NCI-H69 (cell line): ENCODE data around the gene OR1D5.
"Not testable (repeated sequence)": the region's sequence is repeated elsewhere in the genome, so short reads cannot be mapped to it uniquely, and the experiment has no call there.

ENCODE experiments used
- DNase-seq: peaks from one replicate; lab custom pipeline; 2025; lab: John Stamatoyannopoulos, UW

OR1D5 gene

DNA sequence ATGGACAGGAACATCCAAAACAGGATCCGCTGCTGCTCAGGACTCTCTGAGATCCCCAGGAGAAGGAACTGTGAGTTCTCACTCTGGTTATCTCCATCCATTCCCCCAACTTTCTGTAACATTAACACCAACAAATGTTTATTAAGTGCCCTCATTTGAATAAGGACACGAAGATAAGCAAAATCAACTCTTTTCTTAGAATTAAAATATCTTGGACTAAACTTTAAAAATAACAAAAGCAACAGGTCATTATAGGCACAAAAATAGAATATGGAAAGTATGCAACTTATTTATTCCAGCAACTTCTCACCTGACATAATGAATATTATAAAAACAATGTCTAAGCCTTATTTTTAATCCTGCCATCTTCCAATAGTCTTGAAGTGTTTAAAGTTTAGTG is at the start of gene OR1D5:
TSS of gene OR1D5 (minus strand) at position 101 of the 400 bp plus-strand sequence. CDS start at position 101, 0 bp downstream.
- not testable (repeated sequence) for DNase-seq

GRCh38 chr17:3104322-3104721 is 40.9 kb upstream of the OR1D5 start, which contains the start of gene OR1D2:
Gene OR1D2 (minus strand): TSS chr17:3104422. CDS start chr17:3092996, 11,426 bp downstream.
- no peak for DNase-seq

GRCh38 chr17:3073850-3074249 is 10.4 kb upstream of the OR1D5 start:
- not testable (repeated sequence) for DNase-seq

- not testable (repeated sequence) for DNase-seq
These were observed 1.8 kb upstream of the OR1D5 start for GRCh38 chr17:3065192-3065591.

- not testable (repeated sequence) for DNase-seq
These were observed 506 bp downstream of the OR1D5 start for GRCh38 chr17:3062824-3063377.

DNA sequence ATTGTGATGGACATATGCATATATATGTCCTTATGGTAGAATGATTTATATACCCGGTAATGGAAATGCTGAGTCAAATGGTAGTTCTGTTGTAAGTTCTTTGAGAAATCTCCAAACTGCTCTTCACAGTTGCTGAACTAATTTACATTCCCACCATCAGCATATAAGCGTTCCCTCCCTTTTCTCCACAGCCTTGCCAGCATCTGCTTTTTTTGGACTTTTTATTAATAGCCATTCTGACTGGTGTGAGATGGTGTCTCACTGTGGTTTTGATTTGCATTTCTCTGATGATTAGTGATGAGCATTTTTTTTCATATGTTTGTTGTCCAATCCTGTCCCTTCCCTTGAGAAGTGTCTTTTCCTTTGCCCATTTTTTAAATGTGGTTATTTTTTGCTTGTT is 8.5 kb downstream of the OR1D5 start:
- not testable (repeated sequence) for DNase-seq

DNA sequence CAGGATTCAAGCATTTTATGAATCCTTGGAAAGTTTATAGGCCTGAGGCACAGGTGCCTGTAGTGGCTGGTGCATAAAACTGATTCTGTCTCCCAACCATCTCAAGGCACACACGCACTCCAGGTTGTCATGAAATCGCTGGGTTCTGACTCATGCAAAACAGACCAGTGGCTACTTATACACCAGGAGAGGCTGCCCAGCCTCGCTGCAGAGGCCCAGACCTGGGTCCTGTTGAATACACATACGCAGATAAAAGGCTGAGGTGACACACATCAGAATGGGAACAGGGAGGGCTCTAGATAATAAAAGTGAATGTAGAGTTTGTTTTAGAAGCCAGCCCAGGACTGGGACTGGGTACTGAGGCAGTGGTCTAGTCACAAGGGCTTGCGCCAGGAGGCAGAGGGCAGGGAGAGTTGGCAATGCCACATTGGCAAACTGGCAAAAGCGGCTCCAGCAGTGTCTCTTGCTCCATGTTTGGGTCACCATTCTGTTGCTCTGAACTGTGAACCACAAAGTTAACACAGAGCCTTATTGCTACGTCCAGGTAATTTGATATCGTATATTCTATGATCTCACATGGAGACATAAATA is 13.6 kb downstream of the OR1D5 start:
- peak; percentile 7 for DNase-seq

DNA sequence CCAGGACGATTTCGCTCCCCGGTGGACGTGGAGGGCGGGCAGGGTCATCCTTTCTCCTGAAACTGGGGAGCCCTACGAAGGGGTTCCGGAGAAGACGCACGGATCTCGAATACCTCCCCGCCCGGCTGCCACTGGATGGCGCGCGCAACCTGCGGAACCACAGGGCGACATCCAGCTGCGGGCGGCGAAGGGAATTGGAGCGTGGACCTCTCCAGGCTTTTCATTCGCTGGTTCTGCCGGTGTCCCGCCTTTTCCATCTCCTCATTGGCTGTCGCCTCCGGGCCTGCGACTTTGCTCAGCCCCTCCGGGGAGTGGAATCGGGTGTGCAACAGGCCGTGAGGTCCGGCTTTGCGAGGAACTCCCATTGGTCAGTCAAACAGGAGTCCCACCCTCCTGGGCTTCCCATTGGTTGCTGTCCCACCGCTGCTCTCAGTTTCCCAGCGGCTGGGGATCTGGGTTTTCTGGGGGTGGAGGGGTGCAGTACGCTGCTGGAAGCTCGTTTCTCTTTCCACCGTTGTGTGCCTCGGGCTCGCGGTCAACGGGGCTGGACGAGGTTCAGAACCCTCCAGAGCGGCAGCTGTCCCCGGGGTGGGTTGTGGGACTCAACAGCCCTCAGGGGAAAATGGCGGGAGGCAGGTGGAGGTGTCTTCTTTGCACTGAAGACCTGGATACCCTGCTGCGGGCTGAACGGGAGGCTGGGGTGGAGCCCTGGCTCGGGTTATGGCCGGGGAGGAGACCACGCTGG is 14.5 kb downstream of the OR1D5 start:
- peak; percentile 96 for DNase-seq

DNA sequence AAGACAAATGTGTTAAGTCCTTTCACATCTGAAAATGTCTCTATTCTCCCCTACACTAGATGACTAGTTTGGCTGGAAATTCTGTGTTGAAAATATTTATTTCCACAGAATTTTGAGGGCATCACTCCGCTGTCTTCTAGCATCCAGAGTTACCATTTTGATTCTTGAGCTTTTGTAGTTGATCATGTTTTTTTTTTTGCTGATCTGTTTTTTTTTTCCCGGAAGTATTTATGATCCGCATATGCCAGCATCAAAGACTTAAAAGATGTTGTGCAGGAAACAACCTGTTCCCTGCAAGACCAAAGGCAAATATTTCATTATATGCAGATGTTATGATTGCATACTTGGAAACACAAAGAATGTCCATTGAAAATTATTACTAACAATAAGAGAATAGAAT is 16.7 kb downstream of the OR1D5 start:
- DNase-seq = no peak

DNA sequence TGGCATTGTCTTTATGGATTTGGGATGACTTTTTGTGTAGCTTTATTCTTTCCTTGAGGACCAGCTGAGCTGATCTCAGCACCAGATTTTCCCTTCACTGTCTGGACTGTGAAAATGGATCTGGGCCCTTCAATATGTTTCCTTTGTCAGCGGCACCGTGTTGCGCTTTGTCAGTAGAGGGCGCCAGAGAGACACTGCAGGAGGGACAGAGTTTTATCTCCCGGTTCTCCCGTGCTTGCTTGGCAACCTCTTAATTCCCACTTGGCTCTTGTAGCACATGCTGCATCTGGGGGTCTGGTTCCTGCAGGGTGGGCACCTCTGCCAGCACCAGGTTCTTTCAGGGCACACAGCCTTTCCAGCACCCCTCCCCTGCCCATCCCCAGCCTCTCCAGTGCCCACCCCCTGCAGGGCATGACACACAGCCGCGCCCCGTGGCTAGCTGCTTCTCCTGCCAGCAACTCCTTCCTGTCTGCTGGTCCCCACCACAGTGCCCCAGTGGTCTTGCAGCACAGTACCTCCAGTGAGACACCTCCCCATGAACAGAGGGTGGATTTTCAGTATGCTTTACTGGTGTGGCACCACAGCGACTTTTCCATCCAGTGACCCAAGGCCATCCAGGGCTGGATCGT is 19.6 kb downstream of the OR1D5 start:
- peak; percentile 46 for DNase-seq

DNA sequence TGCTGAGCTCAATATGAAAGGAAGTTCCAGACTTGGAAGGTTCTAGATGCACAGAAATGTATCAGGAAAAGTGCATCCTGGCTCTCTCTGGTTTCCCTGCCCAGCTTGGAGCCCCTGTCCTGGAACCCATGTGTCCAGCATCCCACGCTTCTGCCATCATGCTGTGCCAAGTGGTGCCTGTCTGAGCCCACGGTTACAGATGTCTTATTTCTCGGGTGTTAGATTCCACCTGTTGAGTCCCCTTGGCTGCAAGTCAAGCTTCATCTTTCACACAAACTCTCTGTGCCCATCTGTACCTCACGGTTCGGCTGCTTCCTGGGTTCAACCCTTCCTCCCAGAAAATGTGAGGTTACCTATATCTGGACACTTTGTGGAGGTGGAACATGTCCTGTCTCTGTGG is 22.5 kb downstream of the OR1D5 start:
- no peak for DNase-seq

GRCh38 chr17:3039736-3040135 is 23.7 kb downstream of the OR1D5 start:
- peak; percentile 13 for DNase-seq

DNA sequence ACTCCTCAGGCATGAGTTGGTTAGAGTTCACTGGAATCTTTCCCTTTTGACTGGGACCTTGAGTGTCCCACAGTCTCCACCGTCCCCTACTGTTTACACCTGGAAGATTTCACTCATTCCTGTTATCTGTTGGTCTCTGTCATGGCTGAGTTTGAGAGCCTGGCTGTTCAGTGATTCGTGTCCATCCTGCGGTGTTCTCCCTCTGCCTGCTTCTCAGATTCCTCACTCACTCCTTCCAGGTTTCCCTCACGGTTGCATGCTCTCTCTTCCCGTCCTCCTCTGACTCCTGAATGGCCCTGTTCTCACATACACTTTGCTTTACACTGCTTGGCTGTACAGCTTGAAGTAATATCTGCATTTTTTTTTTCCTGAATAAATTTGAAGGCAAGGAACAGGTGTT is 24.5 kb downstream of the OR1D5 start:
- peak; percentile 14 for DNase-seq

GRCh38 chr17:3037259-3037658 is 26.1 kb downstream of the OR1D5 start:
- no peak for DNase-seq

GRCh38 chr17:3036800-3037199 is 26.6 kb downstream of the OR1D5 start:
- no peak for DNase-seq

DNA sequence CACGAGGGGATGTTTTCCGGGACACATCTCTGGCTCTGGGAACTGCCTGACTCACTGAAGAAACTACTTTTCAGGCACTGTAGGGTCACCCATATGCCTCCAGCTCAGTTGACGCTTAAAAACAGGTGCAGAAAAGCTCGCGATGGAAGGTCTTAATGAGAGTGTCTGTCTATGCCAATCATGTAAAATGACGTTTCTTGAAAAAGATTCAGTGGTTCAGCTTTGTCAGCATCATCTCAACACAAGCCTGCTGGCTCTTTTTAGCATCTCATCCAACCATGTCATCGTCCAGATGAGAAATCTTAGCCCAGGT is 27.5 kb downstream of the OR1D5 start:
- no peak for DNase-seq

- DNase-seq = no peak
These were observed 28.0 kb downstream of the OR1D5 start for GRCh38 chr17:3035256-3035967.

DNA sequence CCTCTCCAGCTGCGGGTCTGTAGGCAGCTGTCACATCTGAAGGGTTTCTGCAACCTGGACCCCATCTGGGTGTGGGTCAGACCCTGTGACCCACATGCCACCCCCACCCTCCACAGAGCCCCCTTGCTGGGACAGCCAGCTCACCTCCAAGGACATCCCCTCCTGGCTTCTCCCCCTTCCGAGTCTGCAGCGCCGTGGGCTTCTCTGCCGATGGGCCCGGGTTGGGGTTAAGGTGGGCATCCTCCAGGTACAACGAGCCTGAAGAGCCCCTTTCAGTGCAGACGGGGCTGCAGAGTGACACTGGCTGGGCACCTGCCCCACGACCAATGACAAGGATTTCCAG is 28.9 kb downstream of the OR1D5 start:
- DNase-seq = no peak

GRCh38 chr17:3033741-3034577 is 29.4 kb downstream of the OR1D5 start:
- no peak for DNase-seq

DNA sequence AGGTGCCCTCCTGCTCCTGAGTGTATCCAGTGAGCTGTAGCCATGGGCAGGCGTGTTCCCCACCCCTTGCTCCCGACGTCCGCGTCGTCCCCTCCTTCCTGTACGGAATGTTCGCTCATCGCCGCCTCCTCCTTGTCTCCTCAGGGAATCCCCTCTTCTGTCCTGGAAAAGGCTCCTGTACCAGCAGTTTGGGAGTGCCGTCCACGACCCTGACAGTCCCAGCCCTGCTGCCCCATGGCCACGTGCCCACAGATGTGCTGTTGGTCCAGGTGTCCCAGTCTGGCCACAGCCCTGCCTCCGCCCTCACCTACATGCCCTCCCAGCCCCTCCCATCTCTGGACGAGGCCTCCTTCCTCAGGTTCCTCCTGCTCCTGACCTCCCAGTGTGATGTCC is 30.2 kb downstream of the OR1D5 start:
- DNase-seq = no peak
